HG03196 (cell line): Measurements from ENCODE around the gene SH2D7.

ENCODE experiments used
- ATAC-seq: cut with Tn5 transposase; IDR thresholded peaks from one replicate; pipeline ENCODE4 v1.9.1; 2021; ENCODE audit not compliant: unreplicated experiment

SH2D7 gene

DNA sequence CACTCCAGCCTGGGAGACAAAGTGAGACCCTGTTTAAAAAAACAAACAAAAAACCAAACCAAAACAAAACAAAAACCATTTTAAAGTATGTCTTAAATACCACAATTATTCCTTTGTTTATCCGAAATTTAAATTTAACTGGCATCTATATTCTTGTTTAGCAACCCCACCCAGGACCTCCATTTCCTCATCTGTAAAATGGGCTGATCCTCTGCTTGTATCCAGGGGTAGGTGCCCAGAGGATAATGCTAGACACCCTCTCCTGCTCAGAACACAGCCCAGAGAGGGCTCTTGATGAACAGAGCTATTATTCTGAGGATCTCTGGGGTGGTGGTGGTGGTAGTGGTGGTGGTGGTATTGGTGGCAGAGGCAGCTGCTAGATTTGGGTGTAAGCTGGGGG, 9.8 kb downstream of the SH2D7 start:
- ATAC-seq = no peak

DNA sequence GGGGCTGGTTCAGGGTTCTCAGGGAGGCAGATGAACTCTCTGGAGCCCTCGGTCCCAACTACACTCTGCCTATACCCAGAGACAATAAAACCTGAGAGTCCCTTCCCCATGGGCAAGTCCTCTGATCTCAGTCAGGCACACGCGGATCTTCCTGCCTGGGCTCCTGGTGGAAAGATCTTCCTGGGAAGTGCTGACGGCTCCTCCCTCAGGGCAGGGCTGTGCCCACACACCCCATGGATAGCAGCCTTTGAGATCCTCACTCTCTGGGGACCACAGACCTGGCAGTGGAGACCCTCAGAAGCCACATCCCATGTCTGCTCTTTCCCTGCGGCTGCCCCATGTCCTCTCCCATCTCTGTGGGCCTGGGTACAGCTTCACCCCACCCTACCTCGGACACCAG, 10.4 kb downstream of the SH2D7 start:
- no peak for ATAC-seq

DNA sequence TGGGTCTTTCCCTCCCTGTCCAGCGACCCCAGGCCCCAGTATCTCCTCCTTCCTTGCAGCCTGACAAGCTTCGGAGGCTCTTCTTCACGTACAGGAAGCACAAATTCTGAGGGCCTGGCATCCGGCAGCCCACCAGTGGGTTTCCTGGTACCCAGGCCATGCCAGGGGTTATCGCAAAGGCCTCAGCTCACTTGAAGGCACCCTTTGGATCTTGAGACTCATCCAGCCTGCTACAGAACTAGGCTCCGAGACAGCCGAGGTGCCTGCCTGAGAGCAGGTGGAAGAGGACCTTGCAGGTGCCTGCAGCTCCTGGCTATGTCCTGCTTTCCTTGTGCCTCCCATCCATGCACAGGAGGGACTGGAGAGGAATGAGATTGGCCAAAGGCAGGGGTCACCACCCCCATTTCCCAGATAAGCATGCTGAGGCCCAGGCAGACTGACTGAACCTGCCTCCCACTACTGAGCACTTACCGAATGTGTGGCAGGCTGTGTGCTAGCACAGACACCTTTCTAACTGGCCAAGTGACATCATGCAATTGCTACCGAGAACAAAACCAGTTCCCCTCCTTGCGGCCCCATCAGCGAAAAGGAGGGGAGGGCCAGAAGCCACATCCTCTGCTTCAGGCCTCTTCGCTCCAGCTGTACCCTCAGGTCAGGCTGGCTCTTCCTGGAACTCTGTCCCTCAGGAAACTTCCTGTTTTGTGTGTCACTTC, 11.2 kb downstream of the SH2D7 start:
- ATAC-seq = no peak

DNA sequence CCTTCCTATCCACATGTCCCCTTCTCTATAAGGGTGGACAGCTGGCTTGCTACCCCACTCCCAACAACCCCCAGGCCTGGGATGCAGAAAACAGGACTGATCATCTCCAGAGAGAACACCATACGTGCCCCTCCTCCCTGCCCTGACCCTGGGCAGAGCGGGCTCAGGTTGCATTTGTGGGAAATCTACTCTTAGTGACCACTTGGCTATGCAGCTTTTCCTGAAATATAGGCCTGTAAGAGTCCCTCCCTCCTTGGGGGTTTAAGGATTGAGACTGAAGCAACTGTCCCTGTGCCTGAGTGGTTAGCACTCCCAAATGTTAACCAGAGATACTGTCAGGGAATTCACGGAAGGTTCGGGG, 11.7 kb downstream of the SH2D7 start:
- no peak for ATAC-seq

DNA sequence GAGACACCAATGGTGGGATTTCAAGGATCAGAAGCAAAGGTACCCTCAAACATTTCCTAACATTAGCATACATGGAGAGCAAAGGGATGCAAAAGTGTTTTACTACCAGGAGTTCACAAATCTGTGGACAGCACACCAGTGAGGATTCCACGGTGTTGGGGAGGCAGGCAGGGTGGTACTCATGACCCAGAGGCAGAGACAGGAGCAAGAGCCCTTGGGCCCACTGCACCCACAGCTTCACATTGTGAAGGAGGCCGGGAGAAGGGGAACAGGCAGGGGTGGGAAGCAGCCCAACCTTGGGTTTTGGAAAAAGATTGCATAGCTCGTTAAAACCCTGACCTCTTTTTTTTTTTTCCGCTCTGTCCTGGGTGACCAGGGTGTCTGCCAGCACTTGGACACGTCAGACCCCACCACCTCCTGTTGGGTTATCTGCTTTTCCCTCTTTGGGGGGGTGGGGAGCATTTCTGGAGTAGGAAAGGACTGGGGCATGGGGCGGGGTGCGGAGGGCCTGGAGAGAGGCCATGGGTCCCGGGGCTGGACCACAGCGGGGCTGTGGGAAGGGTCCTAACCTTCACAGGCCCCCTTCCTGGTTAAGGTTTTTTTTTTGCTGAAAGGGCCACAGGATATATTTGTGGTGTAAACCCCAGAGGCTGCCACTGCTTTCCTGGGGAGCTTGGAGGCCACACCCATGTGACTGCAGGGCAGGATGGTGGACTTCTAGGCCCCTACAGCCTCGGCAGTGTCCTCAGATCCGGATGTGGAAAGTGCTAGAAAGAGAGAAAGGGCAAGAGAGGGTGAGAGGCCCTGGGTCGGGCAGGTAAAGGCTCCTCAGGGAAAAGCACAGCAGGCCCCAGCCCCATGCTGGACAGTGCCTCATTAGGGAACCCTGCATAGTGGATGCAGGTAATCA, 12.5 kb downstream of the SH2D7 start:
- ATAC-seq = no peak

DNA sequence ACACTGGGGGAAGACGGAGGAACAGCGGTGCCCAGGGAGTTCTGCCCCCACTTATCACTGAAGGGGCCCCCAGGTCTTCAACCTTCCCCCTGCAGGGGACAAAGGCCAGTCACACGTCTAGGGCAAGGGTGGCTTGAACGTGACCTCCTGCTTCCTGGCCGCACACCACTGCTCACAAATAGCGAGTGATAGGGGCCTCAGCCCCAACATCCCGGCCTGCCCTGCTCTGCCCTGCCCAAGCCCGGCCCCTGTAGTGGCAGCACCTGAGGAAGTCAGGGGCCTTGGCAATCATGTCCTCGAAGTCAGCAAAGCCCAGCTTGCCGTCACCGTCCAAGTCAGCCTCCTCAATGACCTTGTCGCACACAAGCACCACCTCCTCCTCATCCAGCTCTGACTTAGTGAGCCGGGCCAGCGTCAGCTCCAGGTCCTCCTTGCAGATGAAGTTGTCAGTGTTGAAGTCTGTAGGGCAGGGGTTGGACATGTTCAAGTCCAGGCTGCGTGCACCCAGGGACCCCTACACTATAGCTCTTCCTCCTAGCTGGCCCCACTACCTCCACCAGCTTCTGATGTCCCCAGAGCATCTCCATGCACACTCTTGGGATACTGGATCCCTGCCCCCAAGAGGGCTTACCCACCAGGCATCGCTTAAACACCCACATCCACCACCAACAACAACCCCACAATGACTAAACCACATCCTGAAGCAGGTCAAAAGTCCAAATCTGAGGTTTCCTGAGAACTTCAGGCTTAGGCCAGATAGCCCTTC, 13.3 kb downstream of the SH2D7 start:
- ATAC-seq = no peak

DNA sequence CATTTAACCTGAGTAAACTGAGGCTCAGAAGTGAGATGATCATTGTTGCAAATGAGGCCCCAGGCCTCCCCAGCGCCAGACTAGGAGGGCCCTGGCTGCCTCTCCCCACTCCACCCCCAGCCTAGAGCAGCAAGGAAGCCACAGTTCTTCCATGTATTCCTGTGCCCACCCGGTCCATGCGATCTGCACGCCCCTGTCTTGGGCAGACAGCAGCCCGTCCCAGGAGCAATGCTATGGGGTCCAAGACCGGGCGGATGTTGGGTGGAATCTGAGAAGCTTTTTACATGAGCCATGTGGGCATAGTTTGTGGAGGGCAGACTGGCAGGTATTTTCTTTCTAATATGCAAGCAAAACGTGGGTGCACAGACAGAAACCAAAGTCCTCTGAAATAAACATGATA, 15.1 kb downstream of the SH2D7 start:
- no peak for ATAC-seq

DNA sequence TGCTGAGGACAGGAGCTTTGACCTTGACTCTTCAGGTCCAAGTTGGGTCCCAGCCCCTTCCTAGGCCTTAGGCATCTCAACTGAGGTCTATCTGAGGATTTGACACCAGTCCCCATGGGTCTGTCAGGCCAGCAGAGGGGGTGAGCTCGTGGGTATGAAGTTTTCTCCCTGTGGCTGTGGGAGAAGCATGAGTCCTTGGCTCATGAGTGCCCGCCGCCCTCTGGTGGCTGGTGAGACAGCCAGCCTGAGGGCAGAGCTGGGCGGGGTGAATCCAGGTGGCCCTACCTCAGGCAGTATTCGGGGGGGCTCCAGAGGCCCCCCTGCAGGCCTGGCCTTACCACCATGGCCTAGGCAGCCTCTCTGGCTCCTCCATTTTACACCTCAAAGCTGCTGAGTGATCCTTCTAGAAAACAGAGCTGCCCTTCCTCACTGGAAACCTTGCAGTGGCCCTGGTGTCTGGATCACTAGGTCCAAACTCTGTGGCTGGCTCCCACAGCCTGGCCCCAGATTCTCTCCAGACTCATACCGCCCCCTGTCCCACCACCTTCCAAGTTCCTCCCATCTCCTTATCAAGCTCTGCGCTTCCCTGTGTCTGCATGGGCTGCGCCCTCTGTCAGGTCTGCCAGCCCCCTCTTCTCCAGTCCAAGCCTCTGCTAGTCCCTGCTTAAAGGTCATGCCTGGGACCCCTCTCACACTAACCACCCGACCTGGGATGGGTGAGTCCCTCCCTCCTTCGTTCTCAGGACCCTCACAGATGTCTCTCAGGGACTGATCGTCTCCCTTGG, 16.1 kb downstream of the SH2D7 start:
- no peak for ATAC-seq

DNA sequence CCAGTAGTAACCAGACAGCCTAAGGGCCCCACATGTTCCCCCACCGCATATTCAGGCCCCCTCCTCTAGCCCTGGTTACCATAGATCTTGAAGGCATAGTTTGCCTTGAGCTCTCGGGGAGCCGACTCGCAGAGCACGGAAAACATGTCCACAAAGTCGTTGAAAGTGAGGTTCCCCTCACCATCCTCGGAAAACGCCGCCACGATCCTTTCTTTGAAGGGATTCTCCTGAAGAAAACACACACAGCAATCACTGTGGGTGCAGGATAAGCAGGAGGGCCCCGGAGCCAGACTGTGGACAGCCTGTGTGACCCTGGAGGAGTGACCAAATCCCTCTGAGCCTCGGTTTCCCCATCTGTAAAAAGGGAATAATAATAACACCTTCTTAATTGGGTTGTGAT, 16.8 kb downstream of the SH2D7 start:
- ATAC-seq = no peak

DNA sequence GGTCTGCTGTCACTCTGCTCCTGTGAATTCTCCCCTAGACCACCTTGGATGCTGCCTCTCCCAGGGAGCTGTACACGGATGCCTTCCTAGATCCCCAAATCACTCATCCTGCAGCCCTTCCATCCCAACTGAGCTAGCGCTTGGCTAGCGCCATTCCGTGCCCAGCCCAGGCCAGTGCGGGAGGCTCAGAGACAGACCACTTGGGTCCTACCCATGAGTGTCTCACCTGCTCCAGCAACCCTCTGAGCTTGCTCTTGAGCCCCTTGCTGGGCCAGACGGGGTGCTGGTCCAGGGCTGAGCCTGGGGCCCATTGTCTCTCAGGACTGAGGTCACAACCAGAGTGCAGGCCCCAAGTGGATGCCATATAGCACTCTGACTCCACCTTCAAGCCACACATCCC, 17.7 kb downstream of the SH2D7 start:
- ATAC-seq = no peak

DNA sequence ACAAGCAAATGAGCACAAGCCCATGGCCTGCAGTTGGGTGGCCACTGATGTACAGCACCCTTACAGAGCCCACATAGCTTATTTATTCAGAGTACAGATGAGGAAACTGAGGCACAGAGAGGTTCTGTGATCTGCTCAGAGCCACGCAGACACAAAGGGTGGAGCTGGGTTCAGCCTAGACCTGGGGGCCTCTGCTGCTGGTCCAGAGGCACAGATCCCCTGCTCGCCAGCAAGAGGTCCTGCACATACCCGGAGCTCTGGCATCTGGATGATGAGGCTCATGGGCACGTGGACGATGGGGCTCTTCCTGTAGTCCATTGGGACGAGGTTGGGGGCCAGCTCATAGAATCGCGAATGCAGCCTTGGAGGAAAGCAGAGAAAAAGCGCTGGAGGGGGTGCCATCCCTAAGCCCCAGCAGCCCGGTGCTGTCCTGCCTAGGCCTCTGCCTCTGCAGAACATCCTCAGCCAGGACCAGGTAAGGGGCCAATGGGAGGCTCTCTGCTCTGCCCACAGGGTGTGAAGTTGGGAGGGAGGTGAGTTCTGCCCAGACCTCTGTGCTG, 18.6 kb downstream of the SH2D7 start:
- no peak for ATAC-seq

DNA sequence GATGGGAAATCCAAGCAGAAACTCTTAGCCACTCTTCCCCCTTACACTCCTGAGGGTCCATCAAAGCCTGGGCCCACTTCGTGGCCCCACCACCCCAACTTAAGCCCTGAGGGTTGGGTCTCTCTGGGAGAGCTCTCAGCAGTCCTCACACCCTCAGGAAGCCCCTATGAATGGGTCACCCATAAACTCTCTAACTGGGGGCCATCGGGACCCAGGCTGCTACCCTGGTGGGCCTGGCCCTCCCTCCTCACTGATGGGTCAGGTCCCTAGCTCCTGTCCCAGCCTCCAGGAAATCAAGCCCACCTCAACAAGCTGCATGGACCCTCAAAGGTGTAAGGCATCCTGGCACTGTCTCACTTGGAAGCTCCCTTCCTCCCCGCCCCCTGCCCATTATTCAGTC, 19.4 kb downstream of the SH2D7 start:
- ATAC-seq = no peak

DNA sequence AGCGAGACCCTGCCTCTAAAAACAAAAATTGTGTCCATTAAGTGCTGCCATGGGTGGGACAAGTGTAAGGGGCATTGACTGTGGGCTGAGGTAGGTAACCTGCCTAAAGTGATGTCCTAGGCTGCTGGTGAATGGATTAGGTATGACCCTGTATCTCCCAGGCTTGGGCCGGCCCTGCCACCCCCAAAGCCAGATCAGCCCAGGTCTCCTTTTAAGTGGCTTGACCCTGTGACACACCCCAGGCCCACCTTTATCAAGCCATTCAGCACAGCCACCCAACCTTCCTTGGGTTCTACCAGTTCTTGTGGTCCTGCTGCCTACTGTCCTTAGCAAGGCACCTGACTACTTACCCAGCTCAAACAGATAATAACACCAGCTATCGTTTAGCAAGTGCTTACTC, 20.2 kb downstream of the SH2D7 start:
- ATAC-seq = no peak

DNA sequence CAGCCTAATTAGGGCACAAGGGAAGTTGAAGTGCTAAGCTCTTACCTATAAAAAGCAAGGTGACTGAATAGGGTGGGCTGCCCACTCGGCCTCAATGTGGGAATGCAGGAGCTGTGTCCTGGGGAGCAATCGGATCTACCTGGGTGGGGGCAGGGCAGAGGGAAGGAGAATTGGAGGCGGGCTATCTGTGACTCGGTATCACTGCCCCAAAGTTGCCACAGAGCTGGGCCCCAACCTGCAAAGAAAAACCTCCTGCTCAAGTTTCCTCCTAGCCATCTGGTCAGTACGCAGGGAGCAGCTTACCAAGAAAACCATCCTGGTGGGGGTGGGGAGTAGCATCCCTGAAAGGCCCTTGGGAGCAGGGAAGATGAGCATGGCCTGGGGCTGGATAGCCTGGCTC, 28.2 kb downstream of the SH2D7 start:
- ATAC-seq = no peak

DNA sequence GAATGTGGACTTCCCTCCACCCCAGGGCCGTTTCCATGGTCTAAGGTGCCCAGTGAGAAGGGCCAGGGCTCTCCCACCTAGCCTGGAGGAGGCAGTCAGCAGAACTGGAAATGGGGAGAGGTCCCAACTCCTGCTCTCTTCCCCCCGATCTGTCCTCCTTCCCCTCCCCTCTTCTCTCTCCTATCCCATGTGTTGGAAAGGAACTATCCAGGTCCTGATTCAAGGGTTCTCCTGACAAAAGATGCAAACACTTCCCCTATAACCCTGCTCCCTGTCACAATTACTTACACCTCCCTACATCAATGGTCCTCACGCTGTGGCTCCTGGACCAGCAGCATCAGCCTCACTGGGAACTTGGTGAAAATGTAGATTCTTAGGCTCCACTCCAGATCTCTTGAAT, 32.9 kb downstream of the SH2D7 start:
- no peak for ATAC-seq

DNA sequence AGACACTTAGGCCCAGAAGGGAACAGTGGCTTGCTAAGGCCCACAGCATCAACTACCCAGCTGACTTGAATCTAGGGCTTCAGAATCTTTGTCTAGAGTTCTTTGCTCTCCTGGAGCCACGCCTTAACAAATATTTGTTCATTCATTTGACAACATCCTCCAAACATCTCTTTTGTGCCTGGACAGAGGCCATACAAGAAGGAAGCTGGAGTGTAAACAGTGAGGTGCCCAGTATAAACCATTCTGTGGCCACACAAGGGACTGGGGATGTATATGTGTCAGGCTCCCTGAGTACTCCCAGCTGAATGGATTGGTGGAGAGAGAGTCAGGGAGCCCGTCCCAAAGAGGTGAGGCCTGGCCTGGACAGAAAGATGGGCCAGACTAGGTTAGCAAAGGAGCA, 35.5 kb downstream of the SH2D7 start:
- ATAC-seq = no peak

DNA sequence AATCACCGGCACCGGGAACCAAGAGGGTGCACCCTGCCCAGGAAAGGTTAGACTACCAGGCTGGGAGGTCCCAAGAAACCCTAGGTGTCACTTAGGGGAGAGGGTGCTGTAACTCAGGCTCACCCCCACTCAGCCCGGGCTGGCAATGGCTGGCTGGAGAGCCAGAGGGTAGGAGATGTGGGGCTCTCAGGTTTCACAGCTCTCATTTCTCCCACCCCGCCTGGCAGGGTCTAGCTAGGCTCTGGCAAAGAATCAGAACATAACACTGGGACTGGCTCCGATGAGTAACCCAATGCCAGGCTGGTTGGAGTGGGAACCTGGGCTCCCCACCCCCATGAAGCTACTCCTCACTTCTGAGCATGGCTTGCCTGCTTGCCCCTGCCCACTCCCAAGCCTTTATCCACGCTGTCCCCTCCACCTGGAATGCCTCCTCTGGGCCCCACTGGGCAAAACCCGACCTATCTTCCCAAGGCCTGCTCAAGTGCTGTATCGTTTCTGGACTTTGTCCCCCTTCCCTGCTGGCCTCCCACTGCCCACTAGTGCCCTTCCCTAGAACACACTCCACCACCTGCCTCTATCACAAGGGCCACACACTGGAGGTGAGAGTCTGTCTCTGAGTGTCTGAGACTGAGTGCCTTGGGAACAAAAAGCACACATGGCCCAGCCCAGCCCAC, 36.9 kb downstream of the SH2D7 start:
- no peak for ATAC-seq

DNA sequence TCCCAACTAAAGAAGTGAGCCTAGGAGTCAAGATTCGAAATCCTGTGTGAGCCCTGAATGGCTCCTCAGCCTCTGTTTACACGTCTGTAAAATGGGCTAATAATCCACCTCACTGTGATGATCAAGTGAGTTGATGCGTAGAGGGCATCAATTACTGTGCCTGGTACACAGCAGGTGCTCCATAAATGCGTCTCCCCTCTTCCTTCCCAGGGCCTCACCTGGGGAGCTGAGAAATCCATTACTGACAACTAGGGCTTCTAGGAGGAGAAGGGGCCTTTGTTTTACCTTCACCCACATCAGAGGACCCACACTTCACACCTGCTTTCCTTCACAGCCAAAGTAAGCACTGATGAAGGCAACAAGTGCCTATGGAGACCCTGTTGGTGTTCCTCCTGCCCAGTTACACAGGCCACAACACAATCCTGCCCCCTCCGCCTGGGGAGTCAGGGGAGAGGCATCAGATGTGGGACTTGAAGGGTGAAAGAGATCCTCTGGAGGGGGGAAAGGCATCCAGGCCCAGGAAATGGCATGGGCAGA, 37.5 kb downstream of the SH2D7 start:
- no peak for ATAC-seq

DNA sequence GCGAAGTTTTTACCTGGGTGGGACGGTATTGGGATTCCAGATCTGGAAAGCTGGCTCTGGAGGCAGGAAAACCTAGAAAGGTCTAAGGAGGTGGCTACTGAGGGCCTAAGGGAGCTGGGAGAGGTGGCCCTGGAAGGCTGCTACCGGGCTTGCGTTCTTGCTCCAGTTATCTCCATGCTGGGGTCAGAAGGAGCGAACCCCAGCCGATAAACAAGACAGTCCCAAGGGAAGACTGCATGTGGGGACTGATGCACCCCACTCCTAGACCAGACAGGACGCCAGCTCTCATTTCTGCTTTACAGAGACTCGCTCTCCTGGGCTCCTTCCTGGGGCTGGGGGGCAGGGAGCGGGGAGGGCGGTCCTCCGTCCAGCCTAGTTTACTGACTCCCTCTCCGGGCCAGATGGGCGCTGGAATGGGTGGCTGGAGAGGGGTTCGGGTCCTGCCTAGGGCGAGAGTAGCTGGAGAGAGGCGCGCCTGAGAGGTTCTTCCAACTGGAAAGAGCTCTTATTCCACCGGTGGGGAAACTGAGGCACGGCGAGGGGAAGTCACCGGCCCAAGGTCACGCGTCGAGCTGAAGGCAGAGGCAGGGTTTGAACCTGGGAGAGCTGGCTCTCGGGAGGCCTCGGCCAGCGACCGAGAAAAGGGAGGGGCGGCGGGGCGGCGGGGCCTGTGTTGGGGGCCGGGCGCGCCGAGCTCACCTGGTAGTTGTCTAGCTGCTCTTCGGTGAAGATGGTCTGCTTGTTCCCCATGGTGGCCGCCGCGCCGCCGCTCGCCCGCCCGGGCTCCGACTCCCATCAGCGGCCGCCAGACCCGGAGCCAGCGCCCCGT, 38.3 kb downstream of the SH2D7 start:
- ATAC-seq = peak; percentile 23
